Measurements from ENCODE around the gene PNLIP. TPM values are rescaled to one million over a fixed set of nuclear protein-coding genes. Genes with fewer than 3 reads are reported as not detected.

The PNLIP gene
- polyA plus RNA-seq (2011; rRNA removed) = not detected in 2 replicates
- polyA plus RNA-seq (2012; cell fraction: cytosol; rRNA removed) = not detected in 2 replicates
- not detected in 2 replicates for polyA plus RNA-seq (2012; cell fraction: nucleus; rRNA removed)
- polyA plus RNA-seq (2017; fragmentation: RNase III; extraction: RNeasy Plus Mini Kit Qiagen cat#74134 plus additional on column Dnase treatment) = not detected in 3 replicates
- polyA minus RNA-seq (2011; rRNA and poly(A)+ RNA removed) = not detected in 2 replicates

DNA sequence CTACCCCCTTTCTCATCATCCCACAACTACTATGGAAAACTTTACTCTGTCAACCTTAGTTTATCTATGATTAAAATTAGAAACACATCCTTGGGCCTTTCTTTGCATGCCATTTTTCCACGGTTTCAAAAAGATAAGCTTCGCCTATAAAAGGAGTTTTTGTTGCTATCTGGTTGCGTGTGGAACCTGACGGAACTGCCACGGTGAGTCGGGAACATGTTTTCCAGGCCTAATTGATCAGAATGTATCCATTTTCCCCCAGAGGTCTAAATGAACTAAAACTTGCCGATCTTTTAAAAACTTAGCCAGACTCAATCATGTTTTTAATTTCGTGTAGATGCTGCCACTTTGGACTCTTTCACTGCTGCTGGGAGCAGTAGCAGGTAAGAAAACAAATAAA, at the start of gene PNLIP:
PNLIP (plus strand) TSS at position 176 of the 400 bp plus-strand sequence; CDS start at position 338, 162 bp downstream.
- CTCF ChIA-PET = interaction anchor here (0.9 kb wide), 1 partner anchor 20 kb away, joined by 3 read pairs; no protein-coding TSS in a partner anchor
- POLR2A ChIA-PET = no interaction called here
- no peak within 1 kb of the TSS for H3K27ac ChIP-seq
- no peaks in the 10 kb centered on the region for H3K9me3 ChIP-seq
- no peak within 1 kb of the TSS for H3K4me2 ChIP-seq
- WGBS (ENCODE audit: missing lambda C conversion rate) = 45% methylated on average over 8 of the region's 8 CpGs
- H3K4me3 ChIP-seq = no peak within 1 kb of the TSS
- H3K4me1 ChIP-seq = no peaks in the 10 kb centered on the region
- DNase-seq (ENCODE audit: low read depth in 1 of 2, low spot score in 1 of 2) = no peak
- no peak for FAIRE-seq
- no peak for ATAC-seq
- TF ChIP-seq KDM1A (IDR thresholded peaks at IDR 0.05; ENCODE audit: low read depth) = no peak
- no peak for TF ChIP-seq HDAC2 (IDR thresholded peaks at IDR 0.05)
- TF ChIP-seq, protein P1, sequence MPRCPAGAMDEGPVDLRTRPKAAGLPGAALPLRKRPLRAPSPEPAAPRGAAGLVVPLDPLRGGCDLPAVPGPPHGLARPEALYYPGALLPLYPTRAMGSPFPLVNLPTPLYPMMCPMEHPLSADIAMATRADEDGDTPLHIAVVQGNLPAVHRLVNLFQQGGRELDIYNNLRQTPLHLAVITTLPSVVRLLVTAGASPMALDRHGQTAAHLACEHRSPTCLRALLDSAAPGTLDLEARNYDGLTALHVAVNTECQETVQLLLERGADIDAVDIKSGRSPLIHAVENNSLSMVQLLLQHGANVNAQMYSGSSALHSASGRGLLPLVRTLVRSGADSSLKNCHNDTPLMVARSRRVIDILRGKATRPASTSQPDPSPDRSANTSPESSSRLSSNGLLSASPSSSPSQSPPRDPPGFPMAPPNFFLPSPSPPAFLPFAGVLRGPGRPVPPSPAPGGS (IDR thresholded peaks at IDR 0.05) = no peak
- no peak for TF ChIP-seq GATA3 (IDR thresholded peaks at IDR 0.05; ENCODE audit: borderline replicate concordance)
- no peak for TF ChIP-seq CBX8 (IDR thresholded peaks at IDR 0.05)
- TF ChIP-seq HEYL (CRISPR knock-in tag; IDR thresholded peaks at IDR 0.05) = no peak
- TF ChIP-seq EHF (CRISPR knock-in tag; IDR thresholded peaks at IDR 0.05) = no peak
- no peak for TF ChIP-seq MAZ (IDR thresholded peaks at IDR 0.05; ENCODE audit: borderline replicate concordance, low read depth, low read length)
- no peak for TF ChIP-seq KDM5A (IDR thresholded peaks at IDR 0.05)
- no peak for TF ChIP-seq ZC3H11A (IDR thresholded peaks at IDR 0.05)
- no peak for TF ChIP-seq SMC3 (IDR thresholded peaks at IDR 0.05)
- no peak for TF ChIP-seq RFX5 (IDR thresholded peaks at IDR 0.05)

DNA sequence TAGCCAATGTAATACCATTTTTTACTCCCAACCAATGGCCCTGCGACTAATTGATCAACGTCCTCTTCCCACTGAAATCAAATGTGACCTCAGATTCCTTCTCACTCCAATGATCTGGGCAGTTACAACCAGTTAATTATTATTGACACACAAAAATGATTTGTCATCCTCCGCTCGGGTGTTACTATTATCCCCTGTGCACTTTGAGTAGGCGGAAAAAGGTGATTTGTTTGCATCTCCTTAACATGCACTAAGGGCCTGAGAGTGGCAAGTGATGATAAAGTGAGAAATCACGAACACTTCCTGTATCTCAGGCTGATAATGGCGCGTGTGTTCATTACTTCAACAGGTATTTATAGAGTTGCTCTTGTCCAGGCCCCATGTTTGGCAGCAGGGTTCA, 40.9 kb upstream of the PNLIP start:
- Histone ChIP-seq H3K4me1 (no peaks in the 10 kb centered on the region), H3K4me2 (no peak overlapping the region), H3K27ac (no peak overlapping the region), H3K9me3 (no peaks in the 10 kb centered on the region), H3K4me3 (no peak overlapping the region)
- TF ChIP-seq, protein P1 (IDR thresholded peaks at IDR 0.05) = no peak
- no peak for TF ChIP-seq MAFK (IDR thresholded peaks at IDR 0.05; ENCODE audit: partially characterized antibody)
- ChIA-PET CTCF (no interaction called here), POLR2A (no interaction called here)
- DNase-seq (ENCODE audit: low read depth in 1 of 2, low spot score in 1 of 2) (no peak), FAIRE-seq (no peak), ATAC-seq (no peak)
- 35% methylated on average over 8 of the region's 8 CpGs for WGBS (ENCODE audit: missing lambda C conversion rate)

DNA sequence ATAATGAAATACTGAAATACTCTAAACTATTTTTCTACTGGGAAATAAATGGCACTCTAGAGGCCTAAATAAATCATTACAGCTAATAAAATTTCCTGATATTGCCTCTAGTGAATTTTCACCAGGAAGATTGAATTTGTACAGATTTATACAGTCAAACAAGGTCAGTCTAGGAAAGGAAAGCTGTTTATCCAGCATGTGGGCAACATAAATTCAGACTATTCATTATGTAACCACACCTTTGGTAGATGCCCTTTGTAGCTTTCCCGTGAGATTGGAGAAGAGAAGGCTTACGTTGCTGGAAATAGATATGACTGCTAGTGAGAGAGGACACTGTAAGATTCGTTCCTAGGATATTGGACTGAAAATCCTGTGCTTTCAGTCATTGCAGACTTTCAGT, 35.2 kb upstream of the PNLIP start:
- no peaks in the 10 kb centered on the region for H3K4me1 ChIP-seq
- WGBS (ENCODE audit: missing lambda C conversion rate) = 16% methylated on average over 3 of the region's 3 CpGs
- H3K9me3 ChIP-seq = no peaks in the 10 kb centered on the region
- ATAC-seq (no peak), DNase-seq (ENCODE audit: low read depth in 1 of 2, low spot score in 1 of 2) (no peak), FAIRE-seq (no peak)
- no peak overlapping the region for H3K4me3 ChIP-seq
- POLR2A ChIA-PET = no interaction called here
- no peak overlapping the region for H3K27ac ChIP-seq
- CTCF ChIA-PET = no interaction called here
- TF ChIP-seq, protein P2, sequence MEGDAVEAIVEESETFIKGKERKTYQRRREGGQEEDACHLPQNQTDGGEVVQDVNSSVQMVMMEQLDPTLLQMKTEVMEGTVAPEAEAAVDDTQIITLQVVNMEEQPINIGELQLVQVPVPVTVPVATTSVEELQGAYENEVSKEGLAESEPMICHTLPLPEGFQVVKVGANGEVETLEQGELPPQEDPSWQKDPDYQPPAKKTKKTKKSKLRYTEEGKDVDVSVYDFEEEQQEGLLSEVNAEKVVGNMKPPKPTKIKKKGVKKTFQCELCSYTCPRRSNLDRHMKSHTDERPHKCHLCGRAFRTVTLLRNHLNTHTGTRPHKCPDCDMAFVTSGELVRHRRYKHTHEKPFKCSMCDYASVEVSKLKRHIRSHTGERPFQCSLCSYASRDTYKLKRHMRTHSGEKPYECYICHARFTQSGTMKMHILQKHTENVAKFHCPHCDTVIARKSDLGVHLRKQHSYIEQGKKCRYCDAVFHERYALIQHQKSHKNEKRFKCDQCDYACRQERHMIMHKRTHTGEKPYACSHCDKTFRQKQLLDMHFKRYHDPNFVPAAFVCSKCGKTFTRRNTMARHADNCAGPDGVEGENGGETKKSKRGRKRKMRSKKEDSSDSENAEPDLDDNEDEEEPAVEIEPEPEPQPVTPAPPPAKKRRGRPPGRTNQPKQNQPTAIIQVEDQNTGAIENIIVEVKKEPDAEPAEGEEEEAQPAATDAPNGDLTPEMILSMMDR (IDR thresholded peaks at IDR 0.05) = no peak
- TF ChIP-seq HDAC2 (IDR thresholded peaks at IDR 0.05) = no peak
- TF ChIP-seq ZFP36 (IDR thresholded peaks at IDR 0.05; ENCODE audit: borderline replicate concordance, partially characterized antibody) = no peak
- no peak for TF ChIP-seq SREBF2 (IDR thresholded peaks at IDR 0.05)
- no peak for TF ChIP-seq NPAS2 (CRISPR knock-in tag; IDR thresholded peaks at IDR 0.05; ENCODE audit: borderline replicate concordance)
- TF ChIP-seq, protein P3, sequence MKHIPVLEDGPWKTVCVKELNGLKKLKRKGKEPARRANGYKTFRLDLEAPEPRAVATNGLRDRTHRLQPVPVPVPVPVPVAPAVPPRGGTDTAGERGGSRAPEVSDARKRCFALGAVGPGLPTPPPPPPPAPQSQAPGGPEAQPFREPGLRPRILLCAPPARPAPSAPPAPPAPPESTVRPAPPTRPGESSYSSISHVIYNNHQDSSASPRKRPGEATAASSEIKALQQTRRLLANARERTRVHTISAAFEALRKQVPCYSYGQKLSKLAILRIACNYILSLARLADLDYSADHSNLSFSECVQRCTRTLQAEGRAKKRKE (CRISPR knock-in tag; IDR thresholded peaks at IDR 0.05; ENCODE audit: low read depth) = no peak
- no peak for TF ChIP-seq JUN (IDR thresholded peaks at IDR 0.05)
- TF ChIP-seq, protein P4, sequence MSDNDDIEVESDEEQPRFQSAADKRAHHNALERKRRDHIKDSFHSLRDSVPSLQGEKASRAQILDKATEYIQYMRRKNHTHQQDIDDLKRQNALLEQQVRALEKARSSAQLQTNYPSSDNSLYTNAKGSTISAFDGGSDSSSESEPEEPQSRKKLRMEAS (IDR thresholded peaks at IDR 0.05) = no peak
- TF ChIP-seq, protein P5, sequence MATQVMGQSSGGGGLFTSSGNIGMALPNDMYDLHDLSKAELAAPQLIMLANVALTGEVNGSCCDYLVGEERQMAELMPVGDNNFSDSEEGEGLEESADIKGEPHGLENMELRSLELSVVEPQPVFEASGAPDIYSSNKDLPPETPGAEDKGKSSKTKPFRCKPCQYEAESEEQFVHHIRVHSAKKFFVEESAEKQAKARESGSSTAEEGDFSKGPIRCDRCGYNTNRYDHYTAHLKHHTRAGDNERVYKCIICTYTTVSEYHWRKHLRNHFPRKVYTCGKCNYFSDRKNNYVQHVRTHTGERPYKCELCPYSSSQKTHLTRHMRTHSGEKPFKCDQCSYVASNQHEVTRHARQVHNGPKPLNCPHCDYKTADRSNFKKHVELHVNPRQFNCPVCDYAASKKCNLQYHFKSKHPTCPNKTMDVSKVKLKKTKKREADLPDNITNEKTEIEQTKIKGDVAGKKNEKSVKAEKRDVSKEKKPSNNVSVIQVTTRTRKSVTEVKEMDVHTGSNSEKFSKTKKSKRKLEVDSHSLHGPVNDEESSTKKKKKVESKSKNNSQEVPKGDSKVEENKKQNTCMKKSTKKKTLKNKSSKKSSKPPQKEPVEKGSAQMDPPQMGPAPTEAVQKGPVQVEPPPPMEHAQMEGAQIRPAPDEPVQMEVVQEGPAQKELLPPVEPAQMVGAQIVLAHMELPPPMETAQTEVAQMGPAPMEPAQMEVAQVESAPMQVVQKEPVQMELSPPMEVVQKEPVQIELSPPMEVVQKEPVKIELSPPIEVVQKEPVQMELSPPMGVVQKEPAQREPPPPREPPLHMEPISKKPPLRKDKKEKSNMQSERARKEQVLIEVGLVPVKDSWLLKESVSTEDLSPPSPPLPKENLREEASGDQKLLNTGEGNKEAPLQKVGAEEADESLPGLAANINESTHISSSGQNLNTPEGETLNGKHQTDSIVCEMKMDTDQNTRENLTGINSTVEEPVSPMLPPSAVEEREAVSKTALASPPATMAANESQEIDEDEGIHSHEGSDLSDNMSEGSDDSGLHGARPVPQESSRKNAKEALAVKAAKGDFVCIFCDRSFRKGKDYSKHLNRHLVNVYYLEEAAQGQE (IDR thresholded peaks at IDR 0.05) = no peak
- no peak for TF ChIP-seq NR3C1 (IDR thresholded peaks at IDR 0.05)
- TF ChIP-seq KDM5A (IDR thresholded peaks at IDR 0.05) = no peak
- no peak for TF ChIP-seq ZC3H11A (IDR thresholded peaks at IDR 0.05)
- no peak for TF ChIP-seq PHF8 (IDR thresholded peaks at IDR 0.05; ENCODE audit: borderline replicate concordance, low read depth)
- no peak for TF ChIP-seq HEYL (CRISPR knock-in tag; IDR thresholded peaks at IDR 0.05)
- no peak for TF ChIP-seq RAD21 (conservative IDR thresholded peaks at IDR 0.05 in 1 of 2, IDR thresholded peaks at IDR 0.05 in 1 of 2)
- no peak overlapping the region for H3K4me2 ChIP-seq

Data from A549 (cell line).